Measurements from ENCODE around the gene RIPOR3. TPM values are rescaled to one million over a fixed set of nuclear protein-coding genes. Genes with fewer than 3 reads are reported as not detected.

Gene RIPOR3
- polyA plus RNA-seq, 1 donor: 9.3 TPM

- no peak overlapping the region for H3K27ac ChIP-seq (ENCODE audit: low read length)
- H3K36me3 ChIP-seq (ENCODE audit: control insufficient read depth, insufficient read depth, low read length): no peaks in the 10 kb centered on the region
- no CpG with 5 or more reads among the region's 6 CpGs for WGBS (ENCODE audit: insufficient coverage, low lambda C conversion rate)
- H3K4me1 ChIP-seq (ENCODE audit: control insufficient read depth, insufficient read depth, low read length): no peaks in the 10 kb centered on the region
- DNase-seq: no peak
- H3K27me3 ChIP-seq (ENCODE audit: control insufficient read depth, insufficient read depth, low read length): no peaks in the 10 kb centered on the region
- no peaks in the 10 kb centered on the region for H3K9me3 ChIP-seq (ENCODE audit: control insufficient read depth, low read depth, low read length)
- H3K4me3 ChIP-seq (ENCODE audit: low read length): no peak overlapping the region
Measured at GRCh38 chr20:50615407-50615806, 75.9 kb downstream of the RIPOR3 start.

GRCh38 chr20:50613438-50614169 is 77.7 kb downstream of the RIPOR3 start:
- Histone ChIP-seq H3K4me1 (ENCODE audit: control insufficient read depth, insufficient read depth, low read length) (no peaks in the 10 kb centered on the region), H3K9me3 (ENCODE audit: control insufficient read depth, low read depth, low read length) (no peaks in the 10 kb centered on the region), H3K27me3 (ENCODE audit: control insufficient read depth, insufficient read depth, low read length) (no peaks in the 10 kb centered on the region), H3K36me3 (ENCODE audit: control insufficient read depth, insufficient read depth, low read length) (no peaks in the 10 kb centered on the region), H3K4me3 (ENCODE audit: low read length) (no peak overlapping the region), H3K27ac (ENCODE audit: low read length) (no peak overlapping the region)
- DNase-seq: no peak
- 92% methylated on average over 3 of the region's 15 CpGs for WGBS (ENCODE audit: insufficient coverage, low lambda C conversion rate)

DNA sequence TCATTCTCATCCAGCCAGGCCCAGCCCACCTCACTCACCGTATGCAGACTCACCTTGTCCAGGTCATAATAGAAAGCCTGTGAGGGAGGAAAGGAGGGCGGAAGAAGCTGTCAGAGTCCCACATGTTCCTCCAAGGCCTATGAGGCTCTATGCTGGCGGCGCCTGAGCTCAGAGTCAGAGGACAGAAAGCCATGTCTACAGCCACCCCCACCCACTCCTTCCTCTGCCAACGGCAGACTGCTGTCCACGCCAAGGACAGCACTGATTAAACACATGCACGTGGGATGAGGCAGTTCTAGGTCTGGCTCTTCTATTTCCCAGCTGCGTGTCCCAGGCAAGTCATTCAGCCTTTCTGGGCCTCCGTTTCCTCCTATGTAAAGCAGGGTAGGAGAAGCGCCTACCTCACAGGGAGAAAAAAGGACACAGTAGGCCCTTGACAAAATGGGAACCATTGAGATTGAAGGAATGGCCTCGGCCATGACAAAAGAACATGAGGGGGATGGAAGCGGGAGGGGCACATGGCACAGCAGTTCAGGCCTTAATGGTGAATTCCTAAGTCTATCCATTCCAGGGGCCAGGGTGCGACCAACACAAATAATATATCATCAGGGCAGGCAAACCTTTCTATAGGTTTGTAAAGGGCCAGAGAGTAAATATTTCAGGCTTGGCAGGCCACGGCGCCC is 80.1 kb downstream of the RIPOR3 start:
- Histone ChIP-seq H3K4me1 (ENCODE audit: control insufficient read depth, insufficient read depth, low read length) (no peaks in the 10 kb centered on the region), H3K27ac (ENCODE audit: low read length) (no peak overlapping the region), H3K27me3 (ENCODE audit: control insufficient read depth, insufficient read depth, low read length) (no peaks in the 10 kb centered on the region), H3K9me3 (ENCODE audit: control insufficient read depth, low read depth, low read length) (no peaks in the 10 kb centered on the region), H3K36me3 (ENCODE audit: control insufficient read depth, insufficient read depth, low read length) (no peaks in the 10 kb centered on the region), H3K4me3 (ENCODE audit: low read length) (no peak overlapping the region)
- DNase-seq: no peak
- WGBS (ENCODE audit: insufficient coverage, low lambda C conversion rate): 100% methylated on average over 1 of the region's 15 CpGs

DNA sequence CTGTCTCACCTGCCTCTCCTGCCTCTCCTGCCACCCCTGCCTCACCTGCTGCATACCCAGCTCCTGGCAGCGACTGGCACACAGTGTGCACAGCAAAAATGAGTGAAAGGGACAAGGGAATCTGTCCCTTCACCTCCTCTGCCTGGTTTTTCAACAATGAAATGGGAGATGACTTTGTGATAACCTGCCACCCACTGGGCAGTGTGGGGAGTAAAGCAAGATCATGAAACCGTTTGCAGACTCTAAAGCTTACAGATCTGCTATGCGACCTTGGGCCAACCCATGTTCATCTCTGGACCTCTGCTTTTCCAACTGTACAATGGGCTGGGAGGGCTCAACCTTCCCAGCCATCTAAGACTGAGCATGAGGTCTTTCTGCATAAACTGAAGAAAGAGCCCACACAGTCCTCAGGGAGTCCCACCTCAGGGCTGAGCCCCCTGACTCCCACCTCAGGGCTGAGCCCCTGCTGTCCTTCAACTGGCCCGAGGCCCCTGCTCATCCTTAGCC is 81.1 kb downstream of the RIPOR3 start:
- no peak for DNase-seq
- Histone ChIP-seq H3K4me1 (ENCODE audit: control insufficient read depth, insufficient read depth, low read length) (no peaks in the 10 kb centered on the region), H3K9me3 (ENCODE audit: control insufficient read depth, low read depth, low read length) (no peaks in the 10 kb centered on the region), H3K27ac (ENCODE audit: low read length) (no peak overlapping the region), H3K36me3 (ENCODE audit: control insufficient read depth, insufficient read depth, low read length) (no peaks in the 10 kb centered on the region), H3K4me3 (ENCODE audit: low read length) (no peak overlapping the region), H3K27me3 (ENCODE audit: control insufficient read depth, insufficient read depth, low read length) (no peaks in the 10 kb centered on the region)
- no CpG with 5 or more reads among the region's 4 CpGs for WGBS (ENCODE audit: insufficient coverage, low lambda C conversion rate)

- no peaks in the 10 kb centered on the region for H3K4me1 ChIP-seq (ENCODE audit: control insufficient read depth, insufficient read depth, low read length)
- no CpG with 5 or more reads among the region's 28 CpGs for WGBS (ENCODE audit: insufficient coverage, low lambda C conversion rate)
- H3K27me3 ChIP-seq (ENCODE audit: control insufficient read depth, insufficient read depth, low read length): no peaks in the 10 kb centered on the region
- H3K27ac ChIP-seq (ENCODE audit: low read length): no peak overlapping the region
- DNase-seq: no peak
- no peaks in the 10 kb centered on the region for H3K9me3 ChIP-seq (ENCODE audit: control insufficient read depth, low read depth, low read length)
- H3K36me3 ChIP-seq (ENCODE audit: control insufficient read depth, insufficient read depth, low read length): no peaks in the 10 kb centered on the region
- no peak overlapping the region for H3K4me3 ChIP-seq (ENCODE audit: low read length)
Measured at GRCh38 chr20:50609438-50609989, 81.8 kb downstream of the RIPOR3 start.

- no peak for DNase-seq
- no peak overlapping the region for H3K4me3 ChIP-seq (ENCODE audit: low read length)
- no CpG with 5 or more reads among the region's 13 CpGs for WGBS (ENCODE audit: insufficient coverage, low lambda C conversion rate)
- H3K27me3 ChIP-seq (ENCODE audit: control insufficient read depth, insufficient read depth, low read length): no peaks in the 10 kb centered on the region
- no peaks in the 10 kb centered on the region for H3K36me3 ChIP-seq (ENCODE audit: control insufficient read depth, insufficient read depth, low read length)
- no peak overlapping the region for H3K27ac ChIP-seq (ENCODE audit: low read length)
- H3K9me3 ChIP-seq (ENCODE audit: control insufficient read depth, low read depth, low read length): no peaks in the 10 kb centered on the region
- H3K4me1 ChIP-seq (ENCODE audit: control insufficient read depth, insufficient read depth, low read length): no peaks in the 10 kb centered on the region
Measured at GRCh38 chr20:50608750-50609104, 82.6 kb downstream of the RIPOR3 start.

DNA sequence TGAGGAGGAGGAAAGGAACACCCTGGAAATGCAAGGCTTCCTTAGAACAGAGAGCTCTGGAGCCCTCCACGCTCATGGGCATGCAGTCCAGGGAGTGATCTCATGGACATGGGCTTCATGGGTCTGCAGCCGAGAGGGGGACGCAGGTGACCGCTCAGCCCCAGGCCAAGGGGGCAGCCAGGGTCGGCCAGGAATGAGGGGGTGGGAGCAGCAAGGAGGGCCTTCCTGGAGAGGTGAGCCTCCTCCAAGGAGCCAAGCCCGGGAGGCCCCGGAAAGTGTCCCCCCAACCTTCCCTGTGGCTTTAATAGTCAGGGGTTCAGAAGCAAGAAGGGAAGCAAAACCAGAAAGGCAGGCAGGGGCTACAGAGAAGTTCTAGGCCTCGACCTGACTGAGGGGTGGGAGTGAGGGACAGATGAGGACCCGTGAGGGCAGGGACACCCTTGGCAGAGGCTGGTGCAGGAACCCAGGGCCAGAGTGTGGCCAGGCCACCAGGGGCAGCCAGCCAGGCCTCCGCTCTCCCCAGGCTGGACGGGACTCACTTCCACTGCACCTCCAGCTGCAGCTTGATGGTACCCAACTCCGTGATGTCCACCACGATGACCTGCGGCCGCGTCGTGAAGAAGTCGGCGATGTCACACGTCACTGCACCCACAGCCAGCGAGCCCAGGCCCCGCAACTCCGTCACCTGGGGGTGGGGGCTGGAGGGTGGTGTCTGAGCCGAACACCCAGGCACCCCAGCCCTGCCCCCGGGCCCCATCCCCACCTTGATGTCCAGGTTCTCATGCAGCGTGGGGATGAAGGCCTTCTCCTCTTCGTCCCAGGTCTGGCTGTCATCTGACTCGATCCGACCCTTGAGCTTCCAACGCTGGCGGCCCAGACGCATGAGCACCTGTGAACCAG is 83.2 kb downstream of the RIPOR3 start:
- H3K36me3 ChIP-seq (ENCODE audit: control insufficient read depth, insufficient read depth, low read length): no peaks in the 10 kb centered on the region
- DNase-seq: no peak
- WGBS (ENCODE audit: insufficient coverage, low lambda C conversion rate): 80% methylated on average over 1 of the region's 32 CpGs
- H3K27ac ChIP-seq (ENCODE audit: low read length): no peak overlapping the region
- H3K9me3 ChIP-seq (ENCODE audit: control insufficient read depth, low read depth, low read length): no peaks in the 10 kb centered on the region
- no peak overlapping the region for H3K4me3 ChIP-seq (ENCODE audit: low read length)
- no peaks in the 10 kb centered on the region for H3K27me3 ChIP-seq (ENCODE audit: control insufficient read depth, insufficient read depth, low read length)
- H3K4me1 ChIP-seq (ENCODE audit: control insufficient read depth, insufficient read depth, low read length): no peaks in the 10 kb centered on the region

- no peak for DNase-seq
- Histone ChIP-seq H3K36me3 (ENCODE audit: control insufficient read depth, insufficient read depth, low read length) (no peaks in the 10 kb centered on the region), H3K4me1 (ENCODE audit: control insufficient read depth, insufficient read depth, low read length) (no peaks in the 10 kb centered on the region), H3K9me3 (ENCODE audit: control insufficient read depth, low read depth, low read length) (no peaks in the 10 kb centered on the region), H3K27ac (ENCODE audit: low read length) (no peak overlapping the region), H3K27me3 (ENCODE audit: control insufficient read depth, insufficient read depth, low read length) (no peaks in the 10 kb centered on the region), H3K4me3 (ENCODE audit: low read length) (no peak overlapping the region)
- no CpG with 5 or more reads among the region's 9 CpGs for WGBS (ENCODE audit: insufficient coverage, low lambda C conversion rate)
Measured at GRCh38 chr20:50607436-50607835, 83.9 kb downstream of the RIPOR3 start.

DNA sequence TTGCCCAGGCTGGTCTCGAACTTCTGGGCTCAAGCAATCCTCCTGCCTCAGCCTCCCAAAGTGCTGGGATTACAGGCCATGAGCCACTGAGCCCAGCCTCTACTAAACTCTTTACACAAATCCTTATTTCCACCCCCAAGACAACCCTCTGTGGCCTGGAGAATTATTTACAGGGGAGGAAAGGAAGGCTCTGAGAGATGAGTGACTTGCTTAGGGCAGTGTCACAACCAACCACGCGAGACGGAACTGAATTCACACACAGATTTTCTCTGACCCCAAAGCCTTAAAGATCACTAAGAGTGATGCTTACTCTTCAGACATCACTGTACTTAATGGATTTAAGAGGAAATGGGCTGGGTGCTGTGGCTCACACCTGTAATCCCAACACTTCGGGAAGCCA is 86.2 kb downstream of the RIPOR3 start:
- 100% methylated on average over 1 of the region's 5 CpGs for WGBS (ENCODE audit: insufficient coverage, low lambda C conversion rate)
- Histone ChIP-seq H3K27me3 (ENCODE audit: control insufficient read depth, insufficient read depth, low read length) (no peaks in the 10 kb centered on the region), H3K36me3 (ENCODE audit: control insufficient read depth, insufficient read depth, low read length) (no peaks in the 10 kb centered on the region), H3K27ac (ENCODE audit: low read length) (no peak overlapping the region), H3K4me1 (ENCODE audit: control insufficient read depth, insufficient read depth, low read length) (no peaks in the 10 kb centered on the region), H3K4me3 (ENCODE audit: low read length) (no peak overlapping the region), H3K9me3 (ENCODE audit: control insufficient read depth, low read depth, low read length) (no peaks in the 10 kb centered on the region)
- DNase-seq: no peak

GRCh38 chr20:50604451-50604850 is 86.9 kb downstream of the RIPOR3 start:
- Histone ChIP-seq H3K4me3 (ENCODE audit: low read length) (no peak overlapping the region), H3K9me3 (ENCODE audit: control insufficient read depth, low read depth, low read length) (no peaks in the 10 kb centered on the region), H3K27me3 (ENCODE audit: control insufficient read depth, insufficient read depth, low read length) (no peaks in the 10 kb centered on the region), H3K27ac (ENCODE audit: low read length) (no peak overlapping the region), H3K36me3 (ENCODE audit: control insufficient read depth, insufficient read depth, low read length) (no peaks in the 10 kb centered on the region), H3K4me1 (ENCODE audit: control insufficient read depth, insufficient read depth, low read length) (no peaks in the 10 kb centered on the region)
- WGBS (ENCODE audit: insufficient coverage, low lambda C conversion rate): no CpG with 5 or more reads among the region's 12 CpGs
- DNase-seq: no peak

Data from large intestine (tissue), 3 donors.